Measurements from ENCODE around the gene TTC4. TPM values are rescaled to one million over a fixed set of nuclear protein-coding genes. Genes with fewer than 3 reads are reported as not detected.
"Not testable (repeated sequence)": the region's sequence is repeated elsewhere in the genome, so short reads cannot be mapped to it uniquely, and the experiment has no call there.

The TTC4 gene
- polyA plus RNA-seq, 1 experiment: 20.5 TPM

DNA sequence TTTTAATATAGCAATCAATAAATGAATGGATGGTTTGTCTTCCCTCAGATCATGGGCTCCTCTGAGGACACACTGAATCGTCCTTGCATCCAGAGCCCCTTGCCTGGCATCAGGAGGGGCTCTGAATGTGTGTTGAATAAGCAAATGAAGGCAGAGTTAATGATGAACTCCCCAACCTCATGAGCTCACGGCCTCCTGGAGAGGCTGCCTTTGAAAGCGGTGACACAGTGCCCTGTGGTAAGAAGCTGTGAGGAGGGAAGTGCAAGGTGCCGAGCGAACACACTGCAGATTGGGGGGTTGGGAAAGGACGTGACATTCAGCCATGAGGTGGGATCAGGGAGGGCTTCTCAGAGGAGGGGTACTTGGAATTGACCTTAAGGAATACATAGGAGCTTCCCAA is 51.9 kb downstream of the TTC4 start:
- Histone ChIP-seq H3K4me3 (ENCODE audit: low read depth, low read length) (no peak overlapping the region), H3K36me3 (ENCODE audit: control insufficient read depth, insufficient read depth, low read length) (no peaks in the 10 kb centered on the region), H3K27me3 (ENCODE audit: control insufficient read depth, insufficient read depth, low read length) (no peaks in the 10 kb centered on the region; the same call in 1 of the 2 replicates)
- POLR2A ChIA-PET: no interaction called here
- no peak for DNase-seq (ENCODE audit: low read depth)
- CTCF ChIA-PET: interaction anchor here (1.3 kb wide), 1 partner anchor 42 kb away, joined by 3 read pairs; no protein-coding TSS in a partner anchor
- TF ChIP-seq, protein P1, sequence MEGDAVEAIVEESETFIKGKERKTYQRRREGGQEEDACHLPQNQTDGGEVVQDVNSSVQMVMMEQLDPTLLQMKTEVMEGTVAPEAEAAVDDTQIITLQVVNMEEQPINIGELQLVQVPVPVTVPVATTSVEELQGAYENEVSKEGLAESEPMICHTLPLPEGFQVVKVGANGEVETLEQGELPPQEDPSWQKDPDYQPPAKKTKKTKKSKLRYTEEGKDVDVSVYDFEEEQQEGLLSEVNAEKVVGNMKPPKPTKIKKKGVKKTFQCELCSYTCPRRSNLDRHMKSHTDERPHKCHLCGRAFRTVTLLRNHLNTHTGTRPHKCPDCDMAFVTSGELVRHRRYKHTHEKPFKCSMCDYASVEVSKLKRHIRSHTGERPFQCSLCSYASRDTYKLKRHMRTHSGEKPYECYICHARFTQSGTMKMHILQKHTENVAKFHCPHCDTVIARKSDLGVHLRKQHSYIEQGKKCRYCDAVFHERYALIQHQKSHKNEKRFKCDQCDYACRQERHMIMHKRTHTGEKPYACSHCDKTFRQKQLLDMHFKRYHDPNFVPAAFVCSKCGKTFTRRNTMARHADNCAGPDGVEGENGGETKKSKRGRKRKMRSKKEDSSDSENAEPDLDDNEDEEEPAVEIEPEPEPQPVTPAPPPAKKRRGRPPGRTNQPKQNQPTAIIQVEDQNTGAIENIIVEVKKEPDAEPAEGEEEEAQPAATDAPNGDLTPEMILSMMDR (IDR thresholded peaks at IDR 0.05; ENCODE audit: insufficient read depth, low read depth, low read length): no peak

DNA sequence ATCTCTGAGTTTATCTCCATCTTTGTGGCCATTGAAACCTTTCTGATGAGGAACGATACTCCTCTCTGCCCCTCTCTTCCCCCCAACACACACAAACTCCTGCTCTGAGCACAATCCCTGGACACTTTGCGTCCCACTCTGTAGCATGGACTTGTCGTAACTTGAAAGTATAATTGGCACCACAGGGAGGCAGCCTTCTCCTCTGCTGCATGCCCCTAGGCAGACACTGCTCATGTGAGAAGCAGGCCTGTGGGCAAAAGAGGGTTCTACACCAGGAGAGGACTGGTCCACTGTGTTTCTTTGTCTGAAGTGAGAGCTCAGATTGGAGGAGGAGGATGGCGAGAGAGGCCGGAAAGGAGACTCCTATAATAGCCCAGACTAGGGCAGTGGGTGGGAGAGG is 52.4 kb downstream of the TTC4 start:
- ChIA-PET POLR2A (no interaction called here), CTCF (interaction anchor here (1.3 kb wide), 1 partner anchor 42 kb away, joined by 3 read pairs; no protein-coding TSS in a partner anchor)
- Histone ChIP-seq H3K27me3 (ENCODE audit: control insufficient read depth, insufficient read depth, low read length) (no peaks in the 10 kb centered on the region; the same call in none of the 2 replicates), H3K4me3 (ENCODE audit: low read depth, low read length) (no peak overlapping the region), H3K36me3 (ENCODE audit: control insufficient read depth, insufficient read depth, low read length) (no peaks in the 10 kb centered on the region)
- DNase-seq (ENCODE audit: low read depth): no peak
- TF ChIP-seq, protein P1 (IDR thresholded peaks at IDR 0.05; ENCODE audit: insufficient read depth, low read depth, low read length): no peak

DNA sequence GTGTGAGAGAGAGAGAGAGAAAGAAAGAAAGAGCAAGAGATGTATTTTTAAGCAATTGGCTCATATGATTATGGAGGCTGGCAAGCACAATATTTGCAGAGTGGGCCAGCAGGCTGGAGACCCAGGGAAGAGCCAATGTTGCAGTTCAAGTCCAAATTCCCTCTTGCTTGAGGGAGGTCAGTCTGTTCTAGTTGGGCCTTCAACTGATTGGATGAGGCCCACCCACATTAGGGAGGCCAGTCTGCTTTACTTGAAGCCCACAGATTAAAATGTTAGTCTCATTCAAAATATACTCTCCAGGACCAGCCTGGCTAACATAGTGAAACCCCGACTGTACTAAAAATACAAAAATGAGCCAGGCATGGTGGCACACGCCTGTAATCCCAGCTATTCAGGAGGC is 57.3 kb downstream of the TTC4 start:
- Histone ChIP-seq H3K4me3 (ENCODE audit: low read depth, low read length) (no peak overlapping the region), H3K27me3 (ENCODE audit: control insufficient read depth, insufficient read depth, low read length) (peaks cover 3% of the 10 kb centered on the region), H3K36me3 (ENCODE audit: control insufficient read depth, insufficient read depth, low read length) (no peaks in the 10 kb centered on the region)
- TF ChIP-seq, protein P1 (IDR thresholded peaks at IDR 0.05; ENCODE audit: insufficient read depth, low read depth, low read length): no peak
- POLR2A ChIA-PET: no interaction called here
- CTCF ChIA-PET: no interaction called here
- no peak for DNase-seq (ENCODE audit: low read depth)

DNA sequence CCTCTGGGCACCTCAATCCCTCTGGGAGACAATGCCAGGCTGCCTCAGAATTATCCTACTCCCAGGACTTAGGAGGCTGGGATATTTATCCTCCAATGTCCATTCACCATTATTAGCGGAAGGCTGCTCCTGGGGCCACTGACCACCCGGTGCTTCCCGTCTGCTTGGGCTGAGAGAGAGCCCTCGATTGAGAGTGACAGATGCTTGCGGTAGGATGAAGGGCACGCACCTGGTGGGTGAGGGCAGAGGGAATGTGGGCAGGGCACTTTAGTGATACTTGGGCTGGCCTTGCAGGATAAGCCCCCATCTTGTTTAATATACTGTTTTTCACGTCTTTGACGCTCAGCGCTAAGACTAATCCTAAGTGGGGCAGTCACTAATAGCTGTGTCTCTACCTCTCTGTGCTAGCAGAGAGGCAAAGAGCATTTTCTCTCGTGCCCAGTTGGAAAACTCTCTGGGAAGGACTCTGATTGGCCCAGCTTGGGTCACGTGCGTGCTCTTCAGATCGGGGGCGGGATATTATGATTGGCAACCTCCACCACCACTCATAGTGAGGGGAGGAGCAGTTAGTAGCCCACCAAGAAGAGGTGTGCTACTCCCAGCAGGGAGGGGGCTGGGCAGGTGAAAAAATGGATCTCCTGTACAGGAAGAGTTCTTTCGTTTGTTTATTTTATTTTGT is 59.3 kb downstream of the TTC4 start:
- TF ChIP-seq, protein P1 (IDR thresholded peaks at IDR 0.05; ENCODE audit: insufficient read depth, low read depth, low read length): no peak
- no peaks in the 10 kb centered on the region for H3K36me3 ChIP-seq (ENCODE audit: control insufficient read depth, insufficient read depth, low read length)
- H3K27me3 ChIP-seq (ENCODE audit: control insufficient read depth, insufficient read depth, low read length): peaks cover 8% of the 10 kb centered on the region
- H3K4me3 ChIP-seq (ENCODE audit: low read depth, low read length): no peak overlapping the region
- ChIA-PET POLR2A (no interaction called here), CTCF (no interaction called here)
- no peak for DNase-seq (ENCODE audit: low read depth)

DNA sequence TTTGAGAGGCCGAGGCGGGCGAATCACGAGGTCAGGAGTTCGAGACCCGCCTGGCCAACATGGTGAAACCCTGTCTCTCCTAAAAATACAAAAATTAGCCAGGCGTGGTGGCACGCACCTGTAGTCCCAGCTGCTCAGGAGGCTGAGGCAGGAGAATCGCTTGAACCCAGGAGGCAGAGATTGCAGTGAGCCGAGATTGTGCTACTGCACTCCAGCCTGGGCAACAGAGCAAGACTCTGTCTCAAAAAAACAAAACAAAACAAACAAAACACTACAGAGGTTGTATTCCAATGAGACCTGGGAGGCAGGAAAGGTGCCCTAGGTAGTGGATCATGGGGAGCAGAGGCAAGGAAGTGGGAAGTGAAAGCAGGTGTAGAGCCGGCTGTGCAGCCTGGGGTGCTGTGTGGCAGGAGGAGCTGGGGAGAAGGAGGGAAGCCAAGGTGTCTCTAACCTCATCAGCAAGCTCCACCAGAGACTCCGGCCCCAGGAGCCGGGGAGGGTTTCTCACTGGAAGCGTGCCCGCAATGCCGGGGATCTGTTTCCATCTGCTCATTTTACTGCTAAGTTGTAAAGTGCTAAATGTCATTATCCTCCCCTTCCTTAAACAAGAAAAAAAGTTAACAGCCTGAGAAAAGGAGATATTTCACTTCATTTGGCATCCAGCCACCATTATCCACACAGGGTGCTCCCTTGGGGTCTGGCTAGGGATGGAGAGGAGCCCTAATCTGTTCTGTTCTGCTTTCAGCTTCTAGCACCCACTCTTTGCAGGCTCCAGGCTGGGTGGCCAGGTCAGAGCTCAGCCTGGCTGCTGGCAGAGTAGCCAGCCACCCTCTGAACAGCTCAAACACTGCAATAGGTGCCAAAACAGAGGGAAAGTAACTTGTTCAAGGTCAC is 60.4 kb downstream of the TTC4 start:
- H3K4me3 ChIP-seq (ENCODE audit: low read depth, low read length); H3K36me3 ChIP-seq (ENCODE audit: control insufficient read depth, insufficient read depth, low read length); CTCF ChIA-PET; DNase-seq (ENCODE audit: low read depth); POLR2A ChIA-PET: not testable (repeated sequence)
- H3K27me3 ChIP-seq (ENCODE audit: control insufficient read depth, insufficient read depth, low read length): peaks cover 13% of the 10 kb centered on the region
